ENCODE data around the gene GMCL2.

GMCL2 gene

DNA sequence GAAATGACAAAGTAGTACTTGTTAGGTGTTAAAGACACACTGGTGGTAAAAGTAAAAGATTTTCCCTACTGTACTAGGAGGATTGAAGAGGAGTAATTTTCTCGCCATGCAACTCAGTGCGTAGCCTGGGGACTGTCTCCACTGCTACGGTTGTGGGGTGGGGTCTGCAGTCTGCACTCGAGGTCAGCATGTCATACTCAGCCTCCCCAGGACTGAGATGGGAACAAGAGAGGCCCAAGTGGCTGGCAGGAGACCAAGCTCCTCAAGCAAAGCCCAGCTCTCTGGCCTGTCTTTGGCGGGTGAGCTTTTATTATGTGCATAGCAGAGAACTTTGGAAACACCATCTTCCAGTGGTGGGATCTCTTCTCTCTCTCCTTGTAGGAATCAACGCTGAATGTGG lies 43.9 kb downstream of the GMCL2 start:
- no peak for DNase-seq (ENCODE audit: low read depth)

GRCh38 chr5:178142642-178143041 lies 44.5 kb downstream of the GMCL2 start:
- DNase-seq (ENCODE audit: low read depth): no peak

DNA sequence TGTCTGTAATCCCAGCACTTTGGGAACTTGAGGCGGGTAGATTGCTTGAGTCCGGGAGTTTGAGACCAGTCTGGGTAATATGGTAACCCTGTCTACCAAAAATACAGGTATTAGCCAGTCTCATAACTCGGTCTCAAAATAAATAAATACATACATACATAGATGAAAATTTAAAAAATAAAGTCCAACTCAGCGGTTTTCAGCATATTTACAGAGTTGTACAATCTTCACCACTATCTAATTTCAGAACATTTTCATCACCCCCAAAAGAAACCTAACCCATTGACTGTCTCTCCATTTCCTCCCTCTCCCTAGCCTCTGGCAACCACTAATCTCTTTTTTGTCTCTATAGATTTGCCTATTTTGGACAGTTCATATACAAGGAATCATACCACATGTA lies 45.6 kb downstream of the GMCL2 start:
- DNase-seq (ENCODE audit: low read depth): no peak

DNA sequence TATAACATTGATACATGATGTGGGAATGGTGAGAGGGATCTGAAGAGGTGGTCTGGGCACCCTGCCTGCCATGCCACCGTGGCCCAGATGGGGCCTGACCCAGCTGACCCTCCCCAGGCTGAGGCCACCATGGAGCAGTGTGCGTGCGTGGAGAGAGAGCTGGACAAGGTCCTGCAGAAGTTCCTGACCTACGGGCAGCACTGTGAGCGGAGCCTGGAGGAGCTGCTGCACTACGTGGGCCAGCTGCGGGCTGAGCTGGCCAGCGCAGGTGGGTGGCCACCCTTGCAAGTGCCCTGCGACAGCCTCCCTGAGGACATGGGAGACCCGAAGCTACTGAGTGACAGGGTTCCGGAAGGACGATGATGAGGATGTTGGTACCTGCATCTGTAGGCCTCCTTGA lies 49.2 kb downstream of the GMCL2 start:
- DNase-seq (ENCODE audit: low read depth): no peak

DNA sequence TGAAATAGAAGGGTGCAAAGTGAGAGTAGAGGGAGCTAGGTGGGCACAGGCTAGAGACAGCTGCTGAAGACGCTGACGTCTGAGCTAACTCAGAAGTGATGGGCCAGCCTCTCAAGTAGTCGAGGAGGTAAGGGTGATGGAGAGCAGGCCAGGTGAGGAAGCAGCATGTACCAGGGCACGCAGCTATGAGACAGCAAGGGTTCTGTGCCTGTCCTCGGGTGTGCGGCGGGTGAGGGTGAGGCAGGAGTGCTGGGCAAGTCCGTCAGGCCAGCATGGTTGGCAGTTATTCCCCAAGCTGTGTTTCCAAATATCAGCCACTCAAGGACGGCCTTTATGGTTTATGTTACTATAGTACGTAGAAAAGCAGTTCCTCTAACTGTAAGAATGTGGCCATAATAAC lies 50.2 kb downstream of the GMCL2 start:
- no peak for DNase-seq (ENCODE audit: low read depth)
